GM19395 (cell line): ENCODE measurements around the gene STON2.

ENCODE experiments used
- ATAC-seq: cut with Tn5 transposase; IDR thresholded peaks from one replicate; pipeline ENCODE4 v1.9.1; 2021; ENCODE audit warnings: mild to moderate bottlenecking, moderate library complexity; ENCODE audit not compliant: unreplicated experiment

STON2 gene

DNA sequence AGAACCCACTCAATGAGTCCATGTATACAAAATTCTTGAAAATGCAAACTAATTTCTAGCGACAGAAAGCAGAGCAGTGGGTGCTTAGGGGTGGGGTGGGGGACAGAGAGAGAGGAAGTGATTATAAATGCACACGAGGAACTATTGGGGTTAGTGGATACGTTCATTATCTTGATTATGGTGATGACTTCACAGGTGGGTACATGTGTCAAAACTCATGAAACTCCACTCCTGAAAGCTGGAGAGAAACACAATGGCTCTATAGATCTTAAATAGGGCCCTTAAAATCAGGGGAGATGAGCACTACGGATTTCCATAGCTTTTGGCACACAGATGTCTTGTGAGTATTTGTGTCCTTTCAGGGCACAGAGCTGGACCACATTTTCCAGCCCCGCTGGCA, 59.9 kb downstream of the STON2 start:
- no peak for ATAC-seq

- no peak for ATAC-seq
Observed at GRCh38 chr14:81337073-81337472, 63.1 kb downstream of the STON2 start.

DNA sequence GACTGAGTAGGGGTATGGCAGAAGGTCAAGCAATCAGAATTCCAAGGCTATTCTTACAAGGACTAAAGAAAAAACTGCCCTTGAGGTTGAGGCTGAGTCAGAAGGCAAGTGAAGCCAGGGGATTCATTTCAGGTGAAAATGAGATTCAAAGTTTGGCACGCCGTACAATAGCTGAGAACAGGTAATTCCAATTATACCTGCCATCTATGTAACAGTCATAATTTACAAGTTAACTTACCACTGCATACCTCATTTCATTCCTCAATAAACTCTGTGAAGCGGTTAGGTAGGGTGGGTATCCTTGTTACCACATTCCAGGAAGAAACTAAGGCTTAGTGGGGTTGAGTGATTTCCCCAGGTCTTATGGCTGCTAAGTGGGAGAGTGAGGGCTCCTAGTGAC, 64.1 kb downstream of the STON2 start:
- no peak for ATAC-seq

DNA sequence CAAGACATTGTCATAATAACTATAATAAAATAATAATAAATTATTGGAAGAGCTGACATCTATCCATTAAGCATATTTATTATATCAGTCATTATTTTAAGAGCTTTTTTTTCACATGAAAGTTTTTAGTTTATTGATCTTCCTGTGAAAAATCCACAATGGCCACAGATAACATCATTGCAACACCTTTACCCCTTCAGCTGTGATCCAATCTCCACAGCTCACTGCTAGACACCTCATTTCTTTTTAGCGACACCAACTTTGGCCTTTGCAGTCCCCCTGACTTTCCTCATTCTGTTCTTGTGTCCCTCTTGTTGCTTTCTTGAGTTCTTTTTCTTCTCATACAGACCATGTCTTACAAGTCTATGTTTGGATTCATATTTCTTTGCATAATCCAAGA, 67.4 kb downstream of the STON2 start:
- ATAC-seq: no peak

DNA sequence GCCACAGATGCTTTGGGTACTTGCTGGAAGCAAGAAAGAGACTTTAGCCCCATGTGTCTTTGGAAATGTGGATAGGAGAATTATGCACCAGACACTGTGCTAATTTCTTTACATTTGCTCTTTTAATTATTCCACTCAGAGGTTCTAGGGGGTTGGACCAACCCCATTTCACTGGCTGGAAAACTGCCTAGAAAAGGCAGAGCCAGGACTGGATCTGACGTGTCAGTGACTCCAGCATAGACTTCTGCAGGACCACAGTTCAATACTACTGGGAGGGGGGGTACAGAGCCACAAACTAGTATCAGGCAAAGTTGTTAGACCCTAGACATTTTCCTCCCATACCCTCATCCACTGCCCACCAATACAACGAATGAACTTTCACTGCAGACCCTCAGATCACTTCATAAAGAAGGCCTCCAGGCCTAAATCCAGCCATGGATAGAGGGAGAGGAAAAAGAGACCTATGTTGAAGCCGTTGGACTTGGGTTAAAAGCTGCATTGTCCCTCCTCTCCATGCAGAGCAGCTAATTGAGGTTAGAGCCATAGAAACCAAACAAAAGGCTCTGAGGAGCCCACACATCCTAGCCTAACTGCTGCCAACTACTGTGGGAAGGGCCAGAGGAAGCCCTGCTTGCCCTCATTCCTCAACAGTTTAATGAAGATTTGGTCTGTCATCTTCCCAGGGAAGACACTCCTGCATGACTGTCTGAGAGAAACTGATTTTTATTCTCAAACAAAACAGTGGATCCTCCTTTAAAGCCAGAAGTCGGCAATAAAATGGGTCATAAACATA, 68.7 kb downstream of the STON2 start:
- no peak for ATAC-seq

DNA sequence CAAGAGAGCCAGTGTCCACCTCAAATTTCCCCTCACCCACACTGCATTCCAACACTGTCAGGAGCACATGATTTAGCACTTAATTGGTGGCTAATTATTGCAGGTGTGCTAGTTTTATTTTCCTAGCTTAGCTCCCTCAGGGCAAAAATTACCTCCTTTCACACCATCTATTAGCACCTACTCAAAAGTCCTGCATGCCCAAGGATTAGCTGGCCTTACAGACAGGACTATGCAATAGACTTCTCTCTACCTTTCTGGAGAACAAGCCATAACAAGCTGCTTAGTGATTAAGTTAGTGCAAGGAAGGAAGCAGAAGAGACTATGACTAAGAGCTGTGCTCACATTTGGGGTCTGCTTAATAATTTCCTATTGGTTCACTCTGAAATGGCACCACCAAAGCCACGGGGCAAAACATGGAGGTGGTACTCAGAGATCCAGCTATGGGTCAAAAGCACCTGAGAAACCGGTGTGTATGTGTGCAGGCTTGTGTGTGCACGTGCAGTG, 69.5 kb downstream of the STON2 start:
- no peak for ATAC-seq

DNA sequence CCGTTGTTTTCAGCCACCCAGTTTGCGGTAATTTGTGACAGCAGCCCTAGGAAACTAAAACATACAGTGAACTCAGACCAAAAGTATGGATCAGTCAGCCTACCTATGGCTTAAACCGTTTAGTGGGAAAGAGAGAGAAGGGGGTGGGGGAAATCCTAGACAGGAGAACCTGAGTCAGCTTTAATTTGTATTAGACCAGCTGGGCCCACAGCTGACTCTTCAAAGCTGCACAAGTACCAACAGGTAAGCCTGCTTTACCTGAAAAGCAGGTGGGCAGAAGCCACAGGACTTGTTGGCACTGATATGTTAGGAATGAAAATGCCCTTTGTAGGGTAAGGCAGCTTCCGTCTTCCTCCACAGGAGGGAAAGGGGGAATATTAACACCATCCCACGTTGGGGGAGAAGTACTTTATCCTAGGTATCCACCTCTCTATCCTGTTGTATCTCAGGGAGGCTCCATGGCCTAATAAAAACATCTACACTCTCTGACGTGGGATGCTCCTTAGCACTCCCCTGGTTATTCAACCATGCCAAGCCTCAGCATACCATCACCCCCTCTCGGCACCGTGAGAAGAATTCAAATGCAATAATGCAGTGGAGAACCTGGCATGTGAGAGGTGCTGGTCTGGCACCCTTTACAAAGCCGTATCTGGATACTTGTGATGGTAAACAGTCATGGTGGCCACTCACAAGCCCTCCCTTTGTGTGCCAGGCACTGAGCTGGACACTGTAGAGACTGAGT, 70.3 kb downstream of the STON2 start:
- no peak for ATAC-seq

DNA sequence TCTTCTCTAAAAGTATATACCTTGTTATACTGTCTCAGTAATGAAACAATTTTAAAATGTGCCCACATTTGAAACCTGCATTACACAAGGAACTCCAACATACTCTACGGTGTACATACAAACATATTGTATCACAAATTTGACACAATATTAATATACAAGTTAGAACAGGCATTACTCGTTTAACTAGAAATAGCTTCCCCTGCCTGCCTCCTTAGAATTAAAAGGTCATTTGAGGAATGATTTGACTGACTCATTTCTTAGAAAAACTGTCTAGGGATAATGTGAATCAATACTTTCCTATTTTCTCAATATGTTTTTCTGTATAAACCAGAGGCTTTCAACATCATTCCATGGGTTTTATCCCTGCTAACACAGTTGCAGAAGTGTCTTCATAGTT, 73.7 kb downstream of the STON2 start:
- no peak for ATAC-seq

- no peak for ATAC-seq
Observed at GRCh38 chr14:81324011-81324410, 76.1 kb downstream of the STON2 start.

DNA sequence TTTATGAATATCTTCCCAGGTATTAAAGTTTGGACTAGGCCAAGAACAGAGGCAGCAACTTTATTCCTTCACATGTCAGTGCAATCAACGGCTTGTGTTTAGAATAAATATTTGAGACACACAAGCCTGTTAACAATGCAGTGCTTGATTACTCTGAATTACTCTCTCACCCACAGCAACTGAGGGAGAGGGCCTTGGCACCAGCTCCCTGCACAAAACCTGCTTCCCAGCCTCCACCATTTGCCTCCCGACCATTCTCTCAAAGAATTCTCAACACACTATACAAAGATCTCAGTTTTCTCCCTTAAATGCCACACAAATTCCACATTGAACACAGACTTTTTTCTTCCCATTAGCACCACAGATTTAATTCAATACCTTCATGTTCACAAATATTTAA, 77.0 kb downstream of the STON2 start:
- ATAC-seq: no peak

DNA sequence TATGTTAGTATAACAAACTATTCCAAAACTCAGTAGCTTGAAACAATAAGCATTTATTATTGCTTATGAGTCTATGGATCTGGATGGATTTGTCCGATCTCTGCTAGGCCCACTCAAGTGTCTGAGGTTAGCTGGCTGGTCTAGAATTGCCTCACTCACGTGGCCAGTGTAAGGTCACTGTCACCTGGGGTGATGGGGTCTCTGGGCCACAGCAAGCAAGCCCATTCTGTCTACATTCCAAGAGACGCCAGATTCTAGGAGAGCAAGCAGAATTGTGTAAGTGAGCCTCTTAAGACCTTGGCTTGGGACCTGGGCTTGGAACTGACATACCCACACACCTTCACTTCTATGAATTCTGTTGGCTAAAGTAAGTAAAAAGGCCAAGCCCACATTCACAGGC, 80.2 kb downstream of the STON2 start:
- ATAC-seq: no peak

DNA sequence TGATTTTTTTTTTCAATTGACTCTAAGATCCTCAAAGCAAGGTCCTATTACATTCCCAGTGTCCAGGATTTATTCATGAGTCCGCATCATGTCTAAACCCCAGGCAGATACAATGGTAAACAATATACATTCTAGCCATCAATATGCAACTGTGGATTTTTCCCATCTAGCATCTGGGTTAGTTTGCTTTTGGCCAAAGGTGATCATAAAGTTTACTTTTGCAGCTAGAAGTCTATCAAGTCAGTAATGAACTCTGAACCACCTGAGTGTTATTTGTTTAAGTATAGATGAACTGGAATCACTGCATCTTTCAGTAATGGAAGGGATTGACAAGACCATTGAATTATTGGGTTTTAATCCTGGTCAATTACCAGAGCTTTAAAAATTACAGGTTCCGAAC, 80.8 kb downstream of the STON2 start:
- ATAC-seq: no peak

DNA sequence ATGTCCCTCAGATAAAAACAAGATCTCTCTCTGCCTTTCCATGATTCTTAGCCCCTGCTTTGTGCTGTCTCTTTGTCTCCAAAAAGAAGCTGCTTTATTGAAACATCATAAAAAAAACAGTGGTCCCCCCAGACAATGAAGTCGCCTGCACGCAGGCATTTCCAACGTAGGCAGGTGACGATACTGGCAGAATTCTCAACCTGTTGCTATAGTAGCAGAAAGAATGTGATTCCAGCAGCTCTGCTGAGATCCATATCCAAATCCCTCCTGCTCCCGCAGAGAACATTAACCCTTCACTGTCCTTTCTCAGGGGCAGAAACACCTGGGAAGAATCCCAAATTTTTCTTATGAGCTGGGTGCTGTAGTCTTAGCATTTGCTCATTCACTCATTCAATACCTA, 84.8 kb downstream of the STON2 start:
- no peak for ATAC-seq

- ATAC-seq: no peak
Observed at GRCh38 chr14:81314443-81315175, 85.5 kb downstream of the STON2 start.

- no peak for ATAC-seq
Observed at GRCh38 chr14:81313775-81314429, 86.2 kb downstream of the STON2 start.

DNA sequence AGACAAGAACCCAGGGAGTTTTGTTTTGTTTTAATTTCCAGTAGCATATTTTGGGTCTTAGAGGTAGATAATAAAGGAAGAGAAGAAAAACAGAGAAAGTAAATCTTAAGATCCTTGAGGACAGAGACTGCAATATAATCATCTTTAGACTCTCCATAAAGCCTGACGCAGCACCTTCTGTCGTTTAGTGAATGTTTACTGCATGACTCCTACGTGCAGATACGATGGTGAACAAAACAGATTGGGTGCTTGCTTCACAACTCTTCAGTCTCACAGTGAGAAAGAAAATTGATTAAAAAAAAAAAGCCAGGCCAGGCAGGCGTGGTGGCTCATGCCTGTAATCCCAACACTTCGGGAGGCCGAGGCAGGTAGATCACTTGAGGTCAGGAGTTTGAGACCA, 86.9 kb downstream of the STON2 start:
- no peak for ATAC-seq

DNA sequence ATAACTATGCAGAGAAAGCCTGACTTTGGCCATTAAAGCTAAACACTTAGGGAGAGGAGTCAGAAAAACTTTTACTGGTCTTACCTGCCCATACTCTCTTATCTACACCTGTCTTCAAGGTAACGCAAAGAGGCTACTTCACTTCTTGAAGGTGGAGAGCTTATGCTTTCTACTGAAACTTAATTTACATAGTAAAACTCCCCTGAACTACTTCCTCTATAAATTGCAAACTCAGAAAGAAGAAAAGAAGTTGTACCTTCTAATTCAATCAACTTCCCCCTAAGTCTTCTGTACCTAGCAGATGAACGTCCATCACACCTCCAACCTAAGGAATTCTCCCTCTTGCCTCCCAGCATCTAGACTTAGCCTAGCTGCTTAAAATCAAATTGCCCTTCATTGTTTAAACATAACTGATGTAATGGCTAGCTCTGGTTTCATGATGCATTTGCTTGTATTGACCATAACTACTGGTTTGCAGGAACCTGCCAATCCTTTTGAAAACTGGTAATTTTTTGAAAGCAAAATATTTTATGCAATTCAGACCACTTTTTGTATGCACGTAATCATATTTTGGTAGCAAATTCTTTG, 87.7 kb downstream of the STON2 start:
- no peak for ATAC-seq

DNA sequence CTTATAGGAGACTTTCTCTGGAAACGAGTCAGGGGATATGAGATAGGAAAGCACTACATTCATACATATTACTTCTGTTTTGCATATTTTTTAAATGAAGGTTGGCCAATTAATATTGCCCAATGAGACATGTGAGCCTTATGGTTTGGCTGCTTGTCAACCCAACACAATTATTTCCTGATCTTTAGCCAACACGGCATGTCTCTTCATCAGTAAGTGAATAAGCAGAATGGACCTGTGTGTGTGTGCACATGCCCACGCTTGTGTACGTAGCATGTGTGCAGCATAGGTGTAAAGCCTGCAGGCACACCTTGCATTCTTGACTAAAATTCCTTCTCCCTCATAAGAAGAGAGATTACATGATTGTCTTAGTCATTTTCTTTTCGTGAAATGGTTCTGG, 88.3 kb downstream of the STON2 start:
- ATAC-seq: no peak

- no peak for ATAC-seq
Observed at GRCh38 chr14:81311141-81311540, 89.0 kb downstream of the STON2 start.

GRCh38 chr14:81310606-81311005, 89.5 kb downstream of the STON2 start:
- no peak for ATAC-seq

DNA sequence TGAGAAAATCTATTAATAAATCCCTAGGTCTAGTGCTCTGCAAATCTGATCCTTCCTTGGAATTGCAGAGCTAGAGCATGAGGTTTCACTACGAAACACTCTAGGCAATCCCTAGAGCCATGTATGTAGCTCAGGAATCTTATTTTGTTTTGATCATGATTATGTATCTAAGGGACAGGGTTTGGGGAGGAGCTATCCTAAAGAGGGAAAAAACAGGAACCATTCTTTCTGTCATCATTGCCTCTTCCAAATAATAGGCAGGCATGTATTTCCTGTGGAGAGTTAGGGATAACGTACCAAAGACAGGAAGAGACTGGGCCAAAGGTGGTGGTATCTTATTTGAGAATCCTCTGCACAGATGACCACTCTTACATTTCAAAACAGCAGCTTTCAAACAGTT, 90.6 kb downstream of the STON2 start:
- ATAC-seq: no peak
